Adrenal gland (tissue), 5 donors: ENCODE measurements around the gene FIGNL2.

Experiments used
- CTCF ChIP-seq, 6 experiments: fragments of 450-650 bp in 4 of 6; fragments of 200-600 bp in 2 of 6; sonication (generic) in 1 of 6; IDR thresholded peaks; 1 replicate in 5 of 6; 2 replicates in 1 of 6; pipeline versions ENCODE4 v1.5.1 to v1.8.0; 2016 to 2021; ENCODE audit warnings: antibody characterized with exemption in 6 of 6, mild to moderate bottlenecking in 2 of 6, moderate library complexity in 1 of 6
- POLR2A ChIP-seq, 2 donors: fragments of 450-650 bp; IDR thresholded peaks; one replicate each; pipeline ENCODE4 v1.6.1; 2017; ENCODE audit warnings: antibody characterized with exemption in 2 of 2, mild to moderate bottlenecking in 2 of 2, moderate library complexity in 1 of 2
- donor health status: DM: no; HTN: no; CAD: no.

- no peak for TF ChIP-seq POLR2A (IDR thresholded peaks at IDR 0.05)
- TF ChIP-seq CTCF (IDR thresholded peaks at IDR 0.05), result no peak
Observed at GRCh38 chr12:51833448-51834227, 14.9 kb downstream of the FIGNL2 start.
